Osteoblast (primary cell): ENCODE measurements around the gene RAB25. TPM values are rescaled to one million over a fixed set of nuclear protein-coding genes. Genes with fewer than 3 reads are reported as not detected.

Source experiments
- DNase-seq: peaks from one replicate; pipeline ENCODE4 v3.0.0; 2011; ENCODE audit warnings: low spot score, mixed read lengths; ENCODE audit not compliant: insufficient read length; ENCODE audit errors: missing footprints
- H2AFZ ChIP-seq: 2 replicates; pipeline ENCODE4 v1.6.0; 2011; ENCODE audit warnings: mild to moderate bottlenecking, low read length
- H3K27ac ChIP-seq: 2 replicates; pipeline ENCODE4 v1.5.1; 2011; ENCODE audit warnings: mild to moderate bottlenecking, low read depth, low read length, moderate library complexity
- H3K27me3 ChIP-seq: 2 replicates; pipeline ENCODE4 v1.6.0; 2012; ENCODE audit warnings: mild to moderate bottlenecking, control low read depth, inconsistent platforms, low read length, moderate library complexity; ENCODE audit not compliant: insufficient read depth
- H3K36me3 ChIP-seq: 2 replicates; pipeline ENCODE4 v1.5.1; 2011; ENCODE audit warnings: mild to moderate bottlenecking, low read length, control low read depth, moderate library complexity; ENCODE audit not compliant: insufficient read depth
- H3K4me1 ChIP-seq: 2 replicates; pipeline ENCODE4 v1.5.1; 2011; ENCODE audit warnings: mild to moderate bottlenecking, low read length, control low read depth, moderate library complexity; ENCODE audit not compliant: insufficient read depth
- H3K4me2 ChIP-seq: 2 replicates; pipeline ENCODE4 v1.6.0; 2011; ENCODE audit warnings: mild to moderate bottlenecking, low read length; ENCODE audit not compliant: insufficient read depth
- H3K4me3 ChIP-seq: fragments of 200-600 bp; sonication (generic); 3 replicates; pipeline ENCODE4 v1.5.1; 2012; ENCODE audit warnings: mild to moderate bottlenecking, low read length, inconsistent platforms; ENCODE audit not compliant: insufficient read depth
- H3K79me2 ChIP-seq: 2 replicates; pipeline ENCODE4 v1.6.0; 2012; ENCODE audit warnings: mild to moderate bottlenecking, low read length, control low read depth, inconsistent platforms; ENCODE audit not compliant: insufficient read depth
- H3K9me3 ChIP-seq: 2 replicates; pipeline ENCODE4 v1.5.1; 2011; ENCODE audit warnings: low read depth, low read length, control low read depth
- H4K20me1 ChIP-seq: 2 replicates; pipeline ENCODE4 v1.6.0; 2012; ENCODE audit warnings: mild to moderate bottlenecking, low read length, control low read depth; ENCODE audit not compliant: insufficient read depth
- CTCF ChIP-seq: IDR thresholded peaks from 2 replicates; pipeline ENCODE4 v1.5.1; 2011; ENCODE audit warnings: mild to moderate bottlenecking, low read depth, low read length, moderate library complexity; ENCODE audit errors: extremely low read depth
- total RNA-seq: library from RNA; depleted of rRNA; stranded (reverse); fragments of >200 nt; gene quantifications from 2 replicates; pipeline ENCODE4 v1.2.3, GENCODE V29; 2012

Gene RAB25
- total RNA-seq, 1 donor = not detected

- no peak for DNase-seq
- peaks cover 59% of the 10 kb centered on the region for H4K20me1 ChIP-seq
Measured at GRCh38 chr1:156119503-156120209, 58.7 kb downstream of the RAB25 start.

More at GRCh38 chr1:156119503-156120209, 58.7 kb downstream of the RAB25 start:
- Histone ChIP-seq H3K4me2 (peak overlapping the region; percentile 84), H3K27me3 (no peaks in the 10 kb centered on the region), H3K4me3 (peak overlapping the region; percentile 39), H3K79me2 (peaks cover 95% of the 10 kb centered on the region), H3K4me1 (peaks cover 73% of the 10 kb centered on the region), H3K9me3 (no peaks in the 10 kb centered on the region), H3K36me3 (peaks cover 23% of the 10 kb centered on the region), H3K27ac (peak overlapping the region; percentile 100), H2AFZ (no peak overlapping the region)
- TF ChIP-seq CTCF = no peak

Other genes with a start within 250 kb of the RAB25 start
- gene GON4L, start 203.9 kb upstream of the RAB25 start, total RNA-seq = 39.4 and 44.2 TPM in 2 replicates
- gene SYT11, start 201.6 kb upstream of the RAB25 start, total RNA-seq = 33.3 and 34.5 TPM in 2 replicates
- 36.9 and 39.5 TPM in 2 replicates for gene RIT1, start 149.8 kb upstream of the RAB25 start, total RNA-seq
- gene KHDC4, start 126.7 kb upstream of the RAB25 start, total RNA-seq = 32.7 and 37.3 TPM in 2 replicates
- not detected in 2 replicates for gene RXFP4, start 119.5 kb upstream of the RAB25 start, total RNA-seq
- gene ARHGEF2, start 82.6 kb upstream of the RAB25 start, total RNA-seq = 166 and 183 TPM in 2 replicates
- gene SSR2, start 40.2 kb upstream of the RAB25 start, total RNA-seq = 332 and 415 TPM in 2 replicates
- 10.6 and 13.0 TPM in 2 replicates for gene UBQLN4, start 7.4 kb upstream of the RAB25 start, total RNA-seq
- 36.6 and 40.1 TPM in 2 replicates for gene LAMTOR2, start 6.4 kb upstream of the RAB25 start, total RNA-seq
- gene MEX3A, start 21.3 kb downstream of the RAB25 start, total RNA-seq = 0.88 and 1.1 TPM in 2 replicates
- gene LMNA, start 53.6 kb downstream of the RAB25 start, total RNA-seq = 774 and 854 TPM in 2 replicates
- gene SEMA4A, start 92.4 kb downstream of the RAB25 start, total RNA-seq = 1.5 and 1.8 TPM in 2 replicates
- 15.0 and 15.2 TPM in 2 replicates for gene SLC25A44, start 132.9 kb downstream of the RAB25 start, total RNA-seq
- 31.2 and 34.0 TPM in 2 replicates for gene PMF1, start 151.8 kb downstream of the RAB25 start, total RNA-seq
- gene BGLAP, start 181.0 kb downstream of the RAB25 start, total RNA-seq = 1.5 and 2.2 TPM in 2 replicates
- gene PAQR6, start 186.9 kb downstream of the RAB25 start, total RNA-seq = 0.36 and 0.59 TPM in 2 replicates
- gene SMG5, start 221.7 kb downstream of the RAB25 start, total RNA-seq = 49.2 and 50.7 TPM in 2 replicates
- 0.88 and 1.4 TPM in 2 replicates for gene TMEM79, start 223.2 kb downstream of the RAB25 start, total RNA-seq
- gene GLMP, start 234.5 kb downstream of the RAB25 start, total RNA-seq = 118 and 137 TPM in 2 replicates
- gene VHLL, start 238.1 kb downstream of the RAB25 start, total RNA-seq = not detected in 2 replicates